IPS-15b (cell line): ENCODE measurements around the gene NINL.
"Not testable (repeated sequence)": the region's sequence is repeated elsewhere in the genome, so short reads cannot be mapped to it uniquely, and the experiment has no call there.

Experiments
- H3K27me3 ChIP-seq: one replicate; pipeline ENCODE4 v1.6.1; 2013; ENCODE audit warnings: low read length; ENCODE audit not compliant: control insufficient read depth, insufficient read depth
- H3K36me3 ChIP-seq: one replicate; pipeline ENCODE4 v1.6.1; 2013; ENCODE audit warnings: low read length; ENCODE audit not compliant: control insufficient read depth, insufficient read depth
- H3K4me1 ChIP-seq: one replicate; pipeline ENCODE4 v1.6.1; 2013; ENCODE audit warnings: mild to moderate bottlenecking, low read length; ENCODE audit not compliant: control insufficient read depth, insufficient read depth
- H3K4me3 ChIP-seq: one replicate; pipeline ENCODE4 v1.5.1; 2013; ENCODE audit warnings: low read depth, low read length
- H3K9ac ChIP-seq: one replicate; pipeline ENCODE4 v1.6.1; 2013; ENCODE audit warnings: low read depth, mild to moderate bottlenecking, low read length
- H3K9me3 ChIP-seq: one replicate; pipeline ENCODE4 v1.6.1; 2013; ENCODE audit warnings: mild to moderate bottlenecking, low read length; ENCODE audit not compliant: control insufficient read depth, insufficient read depth

The NINL gene

GRCh38 chr20:25619514-25619913 is 34.2 kb upstream of the NINL start:
- Histone ChIP-seq H3K9ac (no peak overlapping the region), H3K36me3 (peaks cover 3% of the 10 kb centered on the region)

DNA sequence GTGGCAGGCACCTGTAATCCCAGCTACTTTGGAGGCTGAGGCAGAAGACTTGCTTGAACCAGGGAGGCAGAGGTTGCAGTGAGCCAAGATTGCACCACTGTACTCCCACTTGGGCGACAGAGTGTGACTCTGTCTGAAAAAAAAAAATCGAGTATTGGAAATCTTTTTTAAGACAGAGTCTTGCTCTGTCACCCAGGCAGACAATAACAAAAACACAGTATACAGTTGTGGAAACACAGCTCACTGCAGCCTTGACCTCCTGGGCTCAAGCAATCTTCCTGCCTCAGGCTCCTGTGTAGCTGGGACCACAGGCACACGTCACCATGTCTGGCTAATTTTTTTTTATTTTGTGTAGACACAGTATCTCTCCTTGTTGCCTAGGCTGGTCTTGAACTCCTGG is 23.4 kb upstream of the NINL start:
- no peak overlapping the region for H3K4me3 ChIP-seq
- no peaks in the 10 kb centered on the region for H3K36me3 ChIP-seq
- H3K27me3 ChIP-seq, result no peaks in the 10 kb centered on the region
- H3K9ac ChIP-seq, result no peak overlapping the region
- H3K9me3 ChIP-seq, result no peaks in the 10 kb centered on the region
- no peaks in the 10 kb centered on the region for H3K4me1 ChIP-seq

More at GRCh38 chr20:25619514-25619913, 34.2 kb upstream of the NINL start:
- Histone ChIP-seq H3K9me3 (no peaks in the 10 kb centered on the region), H3K4me3 (no peak overlapping the region), H3K4me1 (peaks cover 14% of the 10 kb centered on the region), H3K27me3 (peaks cover 13% of the 10 kb centered on the region)

DNA sequence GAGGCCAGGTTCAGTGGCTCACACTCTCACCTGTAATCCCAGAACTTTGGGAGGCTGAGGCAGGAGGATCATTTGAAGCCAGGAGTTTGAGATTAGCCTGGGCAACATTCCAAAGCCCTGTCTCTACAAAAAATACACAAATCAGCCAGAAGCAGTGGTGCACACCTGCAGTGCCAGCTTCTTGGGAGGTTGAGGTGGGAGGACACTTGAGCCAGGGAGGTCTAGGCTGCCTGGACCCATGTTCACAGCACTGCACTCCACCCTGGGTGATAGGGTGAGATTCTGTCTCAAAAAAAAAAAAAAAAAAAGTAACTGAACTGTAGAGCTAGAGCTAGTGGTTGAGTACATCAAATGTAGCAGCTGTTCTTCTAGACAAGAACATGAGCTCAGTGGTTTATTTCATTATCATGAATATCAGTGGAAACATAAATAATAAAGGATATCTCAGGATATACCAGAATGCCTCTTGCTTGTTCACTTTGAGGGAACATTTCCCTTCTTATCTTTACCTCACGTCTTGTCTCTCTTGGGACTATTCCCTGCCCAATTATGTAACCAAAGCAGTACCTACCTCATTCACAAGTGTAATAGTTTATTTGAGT is 20.9 kb upstream of the NINL start:
- Histone ChIP-seq H3K9me3 (no peaks in the 10 kb centered on the region), H3K4me1 (no peaks in the 10 kb centered on the region), H3K27me3 (no peaks in the 10 kb centered on the region), H3K36me3 (no peaks in the 10 kb centered on the region), H3K9ac (no peak overlapping the region), H3K4me3 (no peak overlapping the region)

GRCh38 chr20:25605148-25605547 is 19.8 kb upstream of the NINL start:
- Histone ChIP-seq H3K27me3 (no peaks in the 10 kb centered on the region), H3K4me1 (no peaks in the 10 kb centered on the region), H3K9ac (no peak overlapping the region), H3K36me3 (no peaks in the 10 kb centered on the region), H3K9me3 (no peaks in the 10 kb centered on the region), H3K4me3 (no peak overlapping the region)

GRCh38 chr20:25604611-25605010 is 19.3 kb upstream of the NINL start:
- no peak overlapping the region for H3K4me3 ChIP-seq
- no peak overlapping the region for H3K9ac ChIP-seq
- H3K36me3 ChIP-seq, result no peaks in the 10 kb centered on the region
- H3K4me1 ChIP-seq, result no peaks in the 10 kb centered on the region
- no peaks in the 10 kb centered on the region for H3K27me3 ChIP-seq
- H3K9me3 ChIP-seq, result no peaks in the 10 kb centered on the region

DNA sequence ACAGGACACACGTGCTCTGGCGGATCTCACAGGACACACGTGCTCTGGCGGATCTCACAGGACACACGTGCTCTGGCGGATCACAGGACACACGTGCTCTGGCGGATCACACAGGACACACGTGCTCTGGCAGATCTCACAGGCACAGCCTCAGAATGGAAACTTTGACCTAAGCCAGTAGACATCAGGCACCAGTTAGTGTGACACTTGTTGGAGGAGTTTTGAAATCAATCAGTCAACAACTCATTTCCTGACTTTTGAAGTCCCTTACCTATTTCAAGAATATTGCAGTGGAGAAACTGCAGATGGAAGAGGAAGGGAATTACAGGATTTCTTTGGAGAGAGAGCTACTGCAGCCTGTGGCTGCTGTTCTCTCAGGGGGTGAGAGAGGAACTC is 17.6 kb upstream of the NINL start:
- not testable (repeated sequence) for H3K4me1 ChIP-seq, H3K4me3 ChIP-seq, H3K36me3 ChIP-seq, H3K27me3 ChIP-seq, H3K9ac ChIP-seq, H3K9me3 ChIP-seq

DNA sequence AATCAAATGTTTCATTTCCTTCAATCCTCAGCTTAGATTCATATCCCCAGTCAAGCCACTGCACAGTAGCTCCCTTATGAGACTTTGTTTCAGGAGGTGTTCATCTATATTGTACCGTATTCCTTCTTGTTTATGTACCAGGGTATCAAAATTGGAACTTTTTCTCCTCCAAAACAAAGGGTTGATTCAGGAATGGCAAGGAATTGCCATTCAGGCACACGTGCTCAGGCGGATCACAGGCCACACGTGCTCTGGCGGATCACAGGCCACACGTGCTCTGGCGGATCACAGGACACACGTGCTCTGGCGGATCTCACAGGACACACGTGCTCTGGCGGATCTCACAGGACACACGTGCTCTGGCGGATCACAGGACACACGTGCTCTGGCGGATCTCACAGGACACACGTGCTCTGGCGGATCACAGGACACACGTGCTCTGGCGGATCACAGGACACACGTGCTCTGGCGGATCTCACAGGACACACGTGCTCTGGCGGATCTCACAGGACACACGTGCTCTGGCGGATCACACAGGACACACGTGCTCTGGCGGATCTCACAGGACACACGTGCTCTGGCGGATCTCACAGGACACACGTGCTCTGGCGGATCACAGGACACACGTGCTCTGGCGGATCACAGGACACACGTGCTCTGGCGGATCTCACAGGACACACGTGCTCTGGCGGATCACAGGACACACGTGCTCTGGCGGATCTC is 17.0 kb upstream of the NINL start:
- not testable (repeated sequence) for H3K36me3 ChIP-seq, H3K4me3 ChIP-seq, H3K9ac ChIP-seq, H3K4me1 ChIP-seq, H3K9me3 ChIP-seq, H3K27me3 ChIP-seq

GRCh38 chr20:25601659-25602058 is 16.3 kb upstream of the NINL start:
- Histone ChIP-seq H3K9ac (no peak overlapping the region), H3K4me1 (no peaks in the 10 kb centered on the region), H3K27me3 (no peaks in the 10 kb centered on the region), H3K36me3 (no peaks in the 10 kb centered on the region), H3K4me3 (no peak overlapping the region), H3K9me3 (no peaks in the 10 kb centered on the region)

- Histone ChIP-seq H3K36me3 (no peaks in the 10 kb centered on the region), H3K4me3 (no peak overlapping the region), H3K9ac (no peak overlapping the region), H3K27me3 (no peaks in the 10 kb centered on the region), H3K9me3 (no peaks in the 10 kb centered on the region), H3K4me1 (no peaks in the 10 kb centered on the region)
Measured at GRCh38 chr20:25600632-25601031, 15.3 kb upstream of the NINL start.

GRCh38 chr20:25592135-25592852 is 7.0 kb upstream of the NINL start:
- Histone ChIP-seq H3K4me1 (no peaks in the 10 kb centered on the region), H3K9ac (no peak overlapping the region), H3K9me3 (no peaks in the 10 kb centered on the region), H3K4me3 (no peak overlapping the region), H3K36me3 (no peaks in the 10 kb centered on the region), H3K27me3 (no peaks in the 10 kb centered on the region)

DNA sequence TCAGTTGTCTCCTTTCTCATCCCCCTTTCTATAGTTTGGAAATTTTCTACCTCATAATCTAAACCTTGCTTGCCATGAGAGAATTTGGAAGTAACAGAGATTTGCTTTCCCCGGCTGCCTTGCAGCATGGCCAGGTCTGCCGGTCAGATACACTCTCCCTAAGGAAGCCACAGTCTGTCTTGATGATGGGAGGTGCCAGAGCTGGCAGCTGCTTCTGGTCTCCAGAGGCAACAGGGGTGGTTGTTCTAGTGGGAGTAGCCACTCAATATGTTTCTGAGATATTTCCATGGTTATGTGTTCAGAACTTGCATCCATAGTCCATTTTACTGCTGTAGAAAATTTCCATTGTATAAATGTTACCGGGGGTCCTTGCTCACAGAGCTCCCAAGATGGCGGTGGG is 5.4 kb upstream of the NINL start:
- H3K27me3 ChIP-seq, H3K4me1 ChIP-seq, H3K9ac ChIP-seq, H3K4me3 ChIP-seq, H3K36me3 ChIP-seq, H3K9me3 ChIP-seq: not testable (repeated sequence)

DNA sequence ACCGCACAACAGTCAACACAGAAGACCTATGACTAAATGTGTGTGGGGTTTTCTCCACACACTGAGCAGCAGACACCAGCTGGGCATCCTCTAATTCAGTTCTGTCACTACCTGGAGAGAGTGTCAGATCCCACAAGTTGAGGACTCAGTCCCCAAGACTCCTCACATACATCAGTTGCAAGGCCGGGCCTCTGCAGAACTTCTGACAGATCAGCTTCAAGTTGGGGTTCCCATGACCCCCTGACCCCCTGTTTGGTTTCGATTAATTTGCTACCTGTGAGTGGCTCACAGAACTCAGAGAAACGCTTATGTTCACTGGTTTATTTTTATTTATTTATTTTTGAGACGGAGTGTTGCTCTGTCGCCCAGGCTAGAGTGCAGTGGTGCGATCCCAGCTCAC is 3.2 kb upstream of the NINL start:
- Histone ChIP-seq H3K4me3 (no peak overlapping the region), H3K9me3 (no peaks in the 10 kb centered on the region), H3K4me1 (no peaks in the 10 kb centered on the region), H3K9ac (no peak overlapping the region), H3K36me3 (no peaks in the 10 kb centered on the region), H3K27me3 (no peaks in the 10 kb centered on the region)
